GM12878 (cell line): ENCODE measurements around the gene SLC2A5.
"Not testable (repeated sequence)": the region's sequence is repeated elsewhere in the genome, so short reads cannot be mapped to it uniquely, and the experiment has no call there.

ENCODE experiments used
- CBFB ChIP-seq: IDR thresholded peaks from 2 replicates; pipeline ENCODE4 v1.6.1; 2016; ENCODE audit warnings: antibody characterized with exemption, low read depth
- KDM1A ChIP-seq: fragments of 200-600 bp; sonication (generic); IDR thresholded peaks from 2 replicates; pipeline ENCODE4 v1.6.1; 2016; ENCODE audit warnings: borderline replicate concordance
- ZZZ3 ChIP-seq: IDR thresholded peaks from 2 replicates; pipeline ENCODE4 v1.6.1; 2011; ENCODE audit warnings: low read depth; ENCODE audit not compliant: control insufficient read depth, insufficient read length

DNA sequence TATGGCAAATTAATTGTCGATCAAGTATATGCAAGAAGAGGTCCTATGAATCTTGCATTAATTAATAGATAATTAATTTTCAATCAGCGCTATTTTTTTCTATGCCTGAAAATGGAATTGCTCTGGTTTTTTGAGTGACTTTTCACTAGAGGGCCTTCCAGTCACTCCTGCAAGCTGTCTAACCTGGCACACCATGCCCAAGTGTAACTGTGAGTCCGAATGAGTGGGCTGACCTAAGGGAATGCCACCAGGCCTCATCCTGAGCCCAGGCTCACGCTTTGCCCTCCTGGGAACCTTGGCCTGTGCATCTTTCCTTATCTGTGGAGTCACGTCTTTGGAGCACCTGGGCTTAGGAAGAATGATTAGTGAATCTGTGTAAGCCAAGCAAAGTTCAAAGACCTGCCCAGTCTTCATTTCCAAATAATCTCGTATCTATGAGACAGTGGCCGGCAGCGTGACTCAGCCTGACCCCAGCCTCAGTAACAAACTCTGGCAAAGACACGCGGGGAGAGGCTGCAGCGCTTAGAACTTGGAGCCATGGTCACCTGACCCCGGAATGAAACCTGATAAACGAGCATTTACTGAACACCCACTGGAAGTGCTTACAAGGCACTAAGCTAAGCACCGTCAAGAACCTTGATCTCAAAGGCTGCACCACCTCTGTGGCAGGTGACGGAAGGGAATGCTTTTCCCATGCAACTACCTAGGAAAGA lies 47.3 kb downstream of the SLC2A5 start:
- not testable (repeated sequence) for TF ChIP-seq CBFB, ZZZ3, KDM1A
